GM19324 (cell line): ENCODE results near the gene CORO7.

ENCODE experiments used
- ATAC-seq: cut with Tn5 transposase; IDR thresholded peaks from one replicate; pipeline ENCODE4 v1.9.1; 2021; ENCODE audit warnings: mild to moderate bottlenecking, moderate library complexity; ENCODE audit not compliant: unreplicated experiment, low FRiP score

Gene CORO7

GRCh38 chr16:4426722-4427372 is 10.5 kb upstream of the CORO7 start:
- no peak for ATAC-seq

GRCh38 chr16:4426021-4426684 is 9.8 kb upstream of the CORO7 start:
- peak; percentile 35 for ATAC-seq

GRCh38 chr16:4425378-4426020 is 9.1 kb upstream of the CORO7 start, which contains the start of gene DNAJA3:
Gene DNAJA3, plus strand, starts transcription at chr16:4425868. Its CDS starts 14 bp downstream, at chr16:4425882.
- peak; percentile 93 for ATAC-seq

GRCh38 chr16:4420505-4421105 is 4.2 kb upstream of the CORO7 start:
- no peak for ATAC-seq

- ATAC-seq, result no peak
These were observed 3.1 kb upstream of the CORO7 start for GRCh38 chr16:4419402-4419959.

GRCh38 chr16:4415538-4416199 is 727 bp downstream of the CORO7 start:
- ATAC-seq, result peak; percentile 12

- ATAC-seq, result peak; percentile 46
These were observed 2.0 kb downstream of the CORO7 start for GRCh38 chr16:4414187-4414917.

- no peak for ATAC-seq
These were observed 3.5 kb downstream of the CORO7 start for GRCh38 chr16:4412854-4413253.

- no peak for ATAC-seq
These were observed 4.2 kb downstream of the CORO7 start for GRCh38 chr16:4412159-4412558.

- no peak for ATAC-seq
These were observed 4.7 kb downstream of the CORO7 start for GRCh38 chr16:4411684-4412083.

- no peak for ATAC-seq
These were observed 5.9 kb downstream of the CORO7 start for GRCh38 chr16:4410335-4411075.

- no peak for ATAC-seq
These were observed 7.1 kb downstream of the CORO7 start for GRCh38 chr16:4409081-4409932.

- ATAC-seq, result no peak
These were observed 8.1 kb downstream of the CORO7 start for GRCh38 chr16:4408323-4408690.

- ATAC-seq, result no peak
These were observed 8.7 kb downstream of the CORO7 start for GRCh38 chr16:4407543-4408322.

GRCh38 chr16:4404967-4405696 is 11.3 kb downstream of the CORO7 start:
- no peak for ATAC-seq

- no peak for ATAC-seq
These were observed 12.0 kb downstream of the CORO7 start for GRCh38 chr16:4404247-4404966.
